HG02885 (cell line): Measurements from ENCODE around the gene MPZL1.

Source experiments
- ATAC-seq: cut with Tn5 transposase; IDR thresholded peaks from one replicate; pipeline ENCODE4 v1.9.1; 2021; ENCODE audit warnings: mild to moderate bottlenecking; ENCODE audit not compliant: unreplicated experiment, poor library complexity

MPZL1 gene

DNA sequence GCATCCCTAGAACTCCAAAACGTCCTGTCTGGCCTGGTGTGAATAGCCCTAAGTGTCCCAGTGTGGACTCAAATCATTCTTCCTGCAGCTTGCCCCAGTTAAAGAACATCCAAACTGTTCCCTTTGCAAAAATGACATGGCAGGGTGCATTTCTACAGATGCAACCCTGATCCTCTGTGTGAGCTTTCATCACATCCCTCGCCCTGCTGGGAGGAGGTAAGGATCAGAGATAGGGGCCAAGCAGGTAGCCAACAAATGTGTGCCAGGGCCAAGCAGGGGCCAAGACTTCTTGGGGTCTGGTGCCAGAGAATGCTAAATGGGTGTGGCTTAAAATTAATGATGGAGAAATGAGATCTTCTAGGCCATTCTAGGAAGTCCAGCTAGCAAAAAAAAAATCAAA, 27.1 kb upstream of the MPZL1 start:
- ATAC-seq: no peak

DNA sequence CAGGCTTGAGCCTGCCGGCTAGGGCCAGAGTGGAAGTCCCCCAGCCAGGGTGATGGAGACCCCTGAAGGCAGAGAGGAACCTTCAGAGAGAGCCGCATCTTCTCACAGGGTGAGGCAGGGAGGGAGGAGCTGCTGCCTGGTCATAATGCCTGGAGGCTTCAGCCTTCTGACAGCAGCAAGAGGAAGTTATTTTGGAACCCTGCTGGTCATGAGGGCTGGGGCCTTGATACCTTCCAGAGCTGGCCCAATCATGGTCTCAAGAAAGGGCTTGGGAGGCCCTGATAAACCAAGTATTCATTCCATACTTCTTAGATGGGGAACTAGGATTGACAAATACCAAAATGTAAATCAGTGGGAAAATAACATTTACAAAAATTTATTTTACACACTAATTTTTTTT, 26.6 kb upstream of the MPZL1 start:
- no peak for ATAC-seq

DNA sequence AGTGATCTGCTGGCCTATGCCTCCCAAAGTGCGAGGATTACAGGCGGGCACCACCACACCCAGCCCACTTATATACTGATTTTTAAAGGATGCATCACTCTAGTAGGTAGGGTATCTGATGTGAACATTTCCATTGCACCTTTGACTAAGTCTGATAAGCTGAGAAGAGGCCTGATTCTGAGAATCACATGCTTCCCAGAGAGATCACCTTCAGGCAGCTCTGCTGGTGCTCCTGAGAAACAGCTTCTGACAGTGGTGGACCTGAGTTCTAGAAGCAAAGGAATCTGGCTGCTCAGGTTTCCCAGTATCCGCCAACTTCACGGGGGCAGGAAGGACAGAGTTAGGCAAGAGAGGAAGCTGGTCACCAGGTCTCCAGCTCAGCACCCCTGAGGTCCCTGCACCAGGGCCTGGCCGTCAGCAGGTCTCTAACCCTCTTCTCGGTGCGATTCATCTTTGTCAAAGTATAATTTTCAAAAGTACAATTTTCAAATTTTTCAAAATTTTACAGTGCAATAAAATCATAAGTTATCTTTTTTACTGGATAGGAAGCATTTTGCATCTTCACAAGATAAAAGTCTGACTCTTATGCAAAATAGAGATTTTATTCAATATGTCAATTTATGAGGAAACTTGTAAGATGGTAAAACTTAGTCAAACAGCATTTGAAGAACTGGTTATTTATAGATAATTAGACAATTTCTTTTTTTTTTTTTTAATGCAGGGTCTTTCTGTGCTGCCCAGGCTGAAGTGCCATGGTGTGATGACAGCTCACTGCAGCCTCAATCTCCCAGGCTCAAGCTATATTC, 25.8 kb upstream of the MPZL1 start:
- no peak for ATAC-seq

DNA sequence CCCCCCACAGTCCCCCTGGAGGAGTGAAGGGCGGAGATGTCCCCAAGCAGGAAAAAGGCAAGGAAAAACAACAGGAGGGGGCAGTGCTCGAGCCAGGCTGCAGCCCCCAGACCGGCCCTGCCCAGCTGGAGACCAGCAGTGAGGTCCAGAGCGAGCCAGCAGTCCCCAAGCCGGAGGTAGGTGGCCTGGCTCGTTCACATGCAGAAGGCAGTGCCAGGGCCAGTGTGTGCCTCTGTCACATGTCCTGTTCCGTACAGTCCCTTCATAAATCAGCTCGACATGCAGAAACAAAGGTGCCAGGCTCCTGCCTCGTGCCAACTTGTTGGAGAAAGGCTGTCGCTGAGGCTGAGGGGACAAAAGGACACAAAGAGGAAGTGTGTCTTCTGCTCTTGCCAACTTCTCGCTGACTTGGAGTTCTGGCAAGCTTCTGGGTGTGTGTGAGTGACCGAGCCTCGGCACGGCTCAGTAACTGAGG, 24.1 kb upstream of the MPZL1 start:
- ATAC-seq: no peak

DNA sequence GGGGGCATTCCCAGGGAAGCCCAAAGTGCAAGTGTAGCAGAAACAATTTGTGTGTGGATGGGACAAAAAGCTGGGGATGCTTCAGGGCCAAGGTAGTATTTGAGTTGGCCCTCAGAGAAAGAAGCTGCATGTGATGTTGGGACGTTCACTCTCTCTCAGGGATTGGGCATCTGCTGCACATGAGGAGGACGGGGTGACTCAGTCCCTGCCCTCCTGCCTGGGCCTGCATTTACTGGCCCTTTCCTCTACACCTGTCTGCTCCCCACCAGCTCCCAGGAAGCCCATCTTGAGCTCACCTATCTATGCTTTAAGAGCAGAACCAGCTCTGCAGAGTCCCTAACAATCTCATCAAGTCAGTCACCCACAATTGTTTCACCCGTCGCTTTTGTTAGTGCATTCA, 23.5 kb upstream of the MPZL1 start:
- ATAC-seq: no peak

DNA sequence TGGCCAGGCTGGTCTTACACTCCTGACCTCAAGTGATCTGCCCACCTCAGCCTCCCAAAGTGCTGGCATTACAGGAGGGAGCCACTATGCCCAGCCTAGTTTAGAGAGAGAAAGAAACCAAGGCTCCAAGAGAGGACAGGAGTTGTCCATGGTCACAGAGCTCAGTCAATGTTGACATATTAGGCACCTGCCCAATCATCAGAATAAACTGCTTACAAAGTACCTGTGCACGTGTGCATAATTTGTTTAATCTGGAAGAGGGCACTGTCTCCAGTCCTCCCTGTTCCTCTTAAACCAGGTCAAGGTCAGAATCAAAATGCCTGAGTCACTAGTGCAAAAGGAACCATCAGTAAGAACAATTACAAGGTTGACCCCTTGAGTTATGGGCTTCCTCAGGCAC, 20.3 kb upstream of the MPZL1 start:
- ATAC-seq: no peak

DNA sequence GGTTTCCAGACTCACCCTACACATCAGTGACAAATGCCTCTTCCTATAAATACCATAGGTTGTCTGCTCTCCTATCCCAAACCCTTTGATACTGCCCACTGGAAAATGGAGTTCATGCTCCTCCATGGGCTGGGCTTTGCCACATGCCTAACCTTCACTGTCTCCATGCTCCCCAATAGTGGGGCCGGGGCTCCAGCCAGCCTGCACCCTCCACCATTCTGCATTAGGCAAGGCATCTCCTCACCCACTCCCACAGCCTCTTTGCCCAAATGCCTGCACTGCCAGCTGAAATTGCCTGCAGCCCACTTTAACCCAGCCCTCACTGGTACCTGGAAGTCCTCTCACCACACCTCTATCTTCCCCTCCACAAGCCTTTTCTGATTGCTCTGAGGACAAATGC, 18.2 kb upstream of the MPZL1 start:
- no peak for ATAC-seq

DNA sequence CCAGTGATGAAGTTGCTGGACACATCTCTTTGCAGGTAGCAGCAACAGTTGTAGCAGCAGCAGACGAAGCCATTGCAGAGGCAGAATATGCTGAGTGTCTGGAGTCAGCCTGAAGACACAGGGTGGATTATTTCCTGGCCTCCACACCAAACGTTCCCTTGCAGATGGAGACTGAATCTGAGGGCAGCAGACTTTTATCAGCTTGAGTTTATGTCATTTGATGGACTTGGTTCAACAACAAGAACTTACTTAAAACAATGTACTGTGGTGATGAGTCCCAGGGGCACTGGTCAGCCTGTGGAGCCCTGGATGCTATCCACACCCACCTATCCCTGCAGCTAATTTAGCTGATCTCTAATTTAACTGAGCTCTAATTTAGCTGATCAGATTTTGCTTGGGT, 17.1 kb upstream of the MPZL1 start:
- ATAC-seq: no peak

DNA sequence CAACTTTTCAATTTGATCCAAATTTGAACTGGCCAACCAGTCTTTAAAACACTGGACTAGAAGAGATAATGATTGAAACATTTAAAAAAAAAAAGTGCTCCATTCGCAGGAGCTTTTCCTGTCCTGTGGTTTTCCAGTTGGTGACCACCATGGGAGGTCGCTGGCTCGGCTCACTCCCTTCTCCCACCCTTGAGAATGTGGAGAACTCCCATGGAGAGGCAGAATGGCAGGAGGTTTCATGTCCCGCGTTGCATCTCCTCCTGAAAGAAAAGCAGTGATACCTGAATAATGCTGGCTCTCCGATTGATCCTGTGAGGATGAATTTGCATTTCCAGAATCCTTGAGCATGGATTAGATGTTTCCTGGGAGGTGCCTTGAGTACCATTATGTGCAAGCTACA, 16.5 kb upstream of the MPZL1 start:
- no peak for ATAC-seq

DNA sequence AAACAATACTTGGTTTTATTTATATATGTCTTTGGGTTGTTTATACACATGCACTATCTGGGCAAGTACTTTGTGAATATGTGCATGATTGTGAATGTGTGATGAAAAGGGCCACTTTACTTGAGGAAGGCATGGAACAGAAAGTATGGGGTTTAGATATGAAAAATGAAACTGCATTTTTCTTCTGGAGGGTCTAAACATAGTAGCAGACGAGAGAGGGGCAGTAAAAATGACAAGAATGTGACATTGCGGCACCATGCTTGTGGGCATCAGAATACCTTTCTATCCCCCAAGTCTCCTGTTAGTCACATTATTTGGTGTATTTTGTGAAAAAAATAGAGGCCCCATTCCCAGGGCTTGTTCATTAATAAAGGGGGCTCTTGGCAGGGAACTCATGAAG, 15.4 kb upstream of the MPZL1 start:
- no peak for ATAC-seq

DNA sequence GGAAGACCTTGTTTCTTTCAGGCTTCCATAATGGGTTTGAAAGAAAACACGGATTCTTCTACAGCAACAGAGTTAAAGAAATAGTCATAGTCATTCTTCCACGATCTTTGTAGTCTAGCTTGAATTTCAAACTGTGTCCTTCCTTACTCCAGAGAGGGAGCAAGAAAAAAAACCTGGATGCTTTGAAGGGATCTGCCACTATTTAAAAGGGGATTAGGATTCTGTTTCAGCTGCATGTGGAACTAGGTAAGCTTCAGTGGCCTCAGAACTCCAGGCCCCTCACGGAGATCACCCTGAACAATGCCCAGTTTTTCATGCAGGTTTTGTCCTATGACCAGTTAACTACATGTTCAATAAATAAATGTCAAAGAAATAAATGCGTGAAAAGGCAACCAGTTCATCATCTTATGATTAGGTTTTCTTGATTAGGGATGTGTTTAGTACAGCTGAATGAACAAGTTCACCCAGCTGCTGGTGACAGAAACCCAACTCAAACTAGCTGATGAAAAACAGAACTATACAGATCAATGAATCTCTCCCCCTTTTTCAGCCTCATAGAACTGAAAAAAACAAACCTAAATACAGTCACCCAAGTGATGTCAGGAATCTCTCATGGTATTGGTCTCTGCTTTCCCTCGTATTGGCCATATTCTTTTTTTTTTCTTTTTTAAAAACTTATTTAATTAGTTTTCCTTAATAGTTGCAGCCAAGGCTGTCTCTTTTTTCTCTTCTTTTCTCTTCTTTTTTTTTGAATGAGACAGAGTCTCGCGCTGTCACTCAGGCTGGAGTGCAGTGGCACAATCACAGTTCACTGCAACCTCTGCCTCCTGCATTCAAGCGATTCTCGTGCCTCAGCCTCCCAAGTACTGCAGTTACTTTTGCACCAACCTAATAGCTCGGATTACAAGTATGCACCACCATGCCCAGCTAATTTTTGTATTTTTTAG, 14.6 kb upstream of the MPZL1 start:
- peak; percentile 72 for ATAC-seq

DNA sequence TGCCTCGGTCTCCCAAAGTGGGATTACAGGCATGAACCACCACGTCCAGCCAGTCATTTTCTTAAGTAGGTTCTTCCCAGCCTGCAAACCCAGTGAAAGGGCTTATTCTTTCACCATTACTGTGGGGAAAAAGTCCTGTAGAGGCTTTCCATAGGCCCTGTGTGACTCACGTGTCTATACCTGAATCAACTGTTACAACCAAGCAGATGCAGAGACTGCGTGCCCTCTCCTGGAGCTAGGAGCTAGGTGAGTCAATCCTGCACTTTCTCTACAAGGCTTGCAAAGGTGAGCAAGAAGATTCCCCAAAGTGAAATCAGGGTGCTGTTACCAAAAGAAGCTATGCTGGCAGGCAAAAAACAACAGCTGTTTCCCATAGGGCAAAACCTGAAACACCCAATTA, 13.8 kb upstream of the MPZL1 start:
- ATAC-seq: no peak

DNA sequence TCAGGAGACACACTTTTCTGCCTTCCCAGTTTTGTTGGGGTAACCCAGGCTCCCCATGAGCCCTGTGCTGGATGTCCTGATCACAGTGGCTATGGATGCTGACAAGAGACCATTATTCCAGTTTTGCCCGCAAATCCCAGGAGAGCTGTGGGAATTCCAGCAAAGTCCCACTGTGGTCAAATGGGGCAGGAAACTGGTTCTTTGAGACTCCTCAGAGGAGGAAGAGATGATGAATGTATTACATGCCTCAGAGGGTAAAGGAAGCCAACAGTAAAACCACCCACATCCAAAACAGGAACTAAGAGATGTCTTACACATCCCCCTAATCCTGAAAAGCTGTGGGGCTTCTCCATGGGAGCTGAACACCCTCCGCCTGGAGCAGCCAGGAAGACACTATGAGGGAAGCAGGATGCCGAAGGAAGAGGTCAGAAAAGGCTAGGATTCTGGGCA, 12.8 kb upstream of the MPZL1 start:
- ATAC-seq: no peak

DNA sequence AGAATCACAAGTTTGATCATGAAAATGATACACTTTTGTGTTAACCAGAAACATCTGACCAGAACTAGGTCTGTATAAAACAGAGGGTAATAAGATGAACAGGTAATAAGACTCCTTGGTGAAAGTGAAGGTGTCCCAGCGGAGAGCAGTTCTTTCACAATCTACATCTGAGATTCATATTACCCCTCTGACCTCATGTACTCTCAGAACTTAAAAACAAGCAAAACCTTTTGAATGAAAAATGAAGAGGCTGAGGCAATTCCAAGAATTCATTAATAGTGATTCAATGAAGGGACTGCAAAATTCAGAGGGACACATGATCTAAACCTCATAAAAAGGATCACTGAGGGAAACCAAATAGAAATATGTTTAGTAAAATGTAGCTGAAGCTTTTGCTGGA, 10.9 kb upstream of the MPZL1 start:
- ATAC-seq: no peak

DNA sequence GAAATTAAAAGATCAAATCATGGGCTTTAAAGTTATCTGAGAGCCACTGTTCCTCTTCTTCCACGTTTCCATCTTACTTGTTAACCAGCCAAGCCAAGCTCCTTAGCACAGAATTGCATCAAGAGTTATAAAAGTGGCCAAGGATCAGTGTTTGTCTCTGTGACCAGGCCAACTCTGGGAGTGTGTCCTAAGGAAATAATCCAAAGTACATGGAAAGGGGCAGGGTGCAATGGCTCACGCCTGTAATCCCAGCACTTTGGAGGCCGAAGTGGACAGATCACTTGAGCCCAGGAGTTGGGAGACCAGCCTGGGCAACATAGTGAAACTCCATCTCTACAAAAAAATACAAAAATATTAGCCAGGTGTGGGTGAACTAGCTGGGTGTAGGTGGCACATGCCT, 10.0 kb upstream of the MPZL1 start:
- ATAC-seq: no peak

DNA sequence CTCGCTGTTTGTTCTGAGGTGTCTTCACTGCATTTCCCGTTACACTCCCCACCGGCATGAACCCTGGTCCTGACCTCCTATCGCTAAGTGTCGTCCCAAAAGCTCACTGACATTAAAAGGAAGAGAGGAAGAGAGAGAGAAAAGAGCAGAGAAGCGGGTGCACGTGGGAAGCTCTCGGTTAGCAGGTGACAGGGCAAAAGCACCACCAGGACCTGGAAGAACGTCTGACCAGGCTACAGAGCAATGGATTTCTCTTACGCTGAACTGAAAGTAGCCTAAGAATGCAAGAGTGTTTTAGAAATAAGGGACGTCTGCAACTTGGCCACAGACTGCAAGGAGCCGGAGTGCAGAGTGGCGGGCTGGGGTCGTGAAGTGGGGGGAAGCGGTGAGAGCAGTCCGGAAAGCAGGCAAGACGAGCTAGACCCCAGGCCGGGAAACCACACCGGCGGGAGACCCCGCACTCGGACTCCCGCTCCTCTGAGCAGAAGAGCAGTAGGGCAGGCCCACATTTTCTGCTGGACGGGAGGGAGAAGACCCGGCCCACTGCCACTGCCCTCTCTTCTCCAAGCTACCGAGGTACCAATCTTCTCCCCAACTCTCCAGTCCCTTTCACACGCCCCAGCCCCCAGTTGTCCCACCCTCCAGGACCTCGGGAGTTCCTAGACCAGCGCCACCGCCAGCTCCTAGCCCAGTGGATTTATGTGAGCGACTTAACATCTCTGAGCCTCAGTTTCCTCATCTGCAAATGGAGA, 8.3 kb upstream of the MPZL1 start:
- no peak for ATAC-seq

DNA sequence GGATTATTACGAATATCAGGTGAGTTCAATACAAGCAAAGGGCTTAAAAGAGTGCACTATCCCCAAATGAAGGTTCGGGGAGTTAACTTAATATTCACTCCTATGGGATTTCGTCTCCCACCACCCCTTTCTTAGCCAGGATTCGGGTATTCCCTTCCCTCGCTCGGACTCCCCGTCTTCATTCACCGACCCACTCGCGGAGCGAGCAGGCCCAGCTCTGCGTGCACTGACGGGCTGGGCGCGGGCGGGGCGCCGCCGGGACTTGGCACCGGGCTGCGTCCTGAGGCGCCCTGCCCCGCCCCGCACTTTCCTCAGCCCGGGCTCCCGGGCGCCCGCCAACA, 7.7 kb upstream of the MPZL1 start:
- ATAC-seq: peak; percentile 65

DNA sequence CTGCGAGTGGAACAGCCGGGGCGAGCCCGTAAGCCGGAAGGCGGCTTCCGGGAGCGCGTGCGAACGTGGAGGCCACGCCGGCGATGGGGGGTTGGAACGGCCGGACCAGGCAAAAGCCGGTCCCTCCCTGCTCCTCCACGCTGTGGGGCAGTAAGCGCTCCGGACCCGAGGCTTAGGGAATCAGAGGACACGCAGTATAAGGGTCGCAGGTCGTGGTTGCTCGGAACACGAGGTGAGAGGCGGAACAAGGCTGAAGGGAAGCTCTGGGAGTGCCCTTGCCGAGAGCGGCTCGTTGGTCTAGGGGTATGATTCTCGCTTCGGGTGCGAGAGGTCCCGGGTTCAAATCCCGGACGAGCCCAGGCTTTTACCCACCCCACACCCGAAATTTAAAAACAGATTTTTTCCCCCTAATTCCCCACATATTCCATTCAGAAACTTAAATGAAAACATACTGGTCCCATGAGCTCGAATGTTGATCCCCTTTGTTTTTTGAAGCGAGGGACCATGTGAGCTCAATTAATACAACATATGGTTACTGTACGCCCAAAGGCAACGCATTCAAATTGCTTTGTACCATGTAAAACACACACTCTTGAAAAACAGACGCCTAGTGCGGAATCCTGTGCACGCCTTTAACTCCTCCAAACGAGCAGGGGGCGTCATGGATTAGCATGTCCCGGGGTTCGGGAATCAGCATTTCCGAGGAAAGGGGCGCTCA, 7.2 kb upstream of the MPZL1 start:
- peak; percentile 59 for ATAC-seq

DNA sequence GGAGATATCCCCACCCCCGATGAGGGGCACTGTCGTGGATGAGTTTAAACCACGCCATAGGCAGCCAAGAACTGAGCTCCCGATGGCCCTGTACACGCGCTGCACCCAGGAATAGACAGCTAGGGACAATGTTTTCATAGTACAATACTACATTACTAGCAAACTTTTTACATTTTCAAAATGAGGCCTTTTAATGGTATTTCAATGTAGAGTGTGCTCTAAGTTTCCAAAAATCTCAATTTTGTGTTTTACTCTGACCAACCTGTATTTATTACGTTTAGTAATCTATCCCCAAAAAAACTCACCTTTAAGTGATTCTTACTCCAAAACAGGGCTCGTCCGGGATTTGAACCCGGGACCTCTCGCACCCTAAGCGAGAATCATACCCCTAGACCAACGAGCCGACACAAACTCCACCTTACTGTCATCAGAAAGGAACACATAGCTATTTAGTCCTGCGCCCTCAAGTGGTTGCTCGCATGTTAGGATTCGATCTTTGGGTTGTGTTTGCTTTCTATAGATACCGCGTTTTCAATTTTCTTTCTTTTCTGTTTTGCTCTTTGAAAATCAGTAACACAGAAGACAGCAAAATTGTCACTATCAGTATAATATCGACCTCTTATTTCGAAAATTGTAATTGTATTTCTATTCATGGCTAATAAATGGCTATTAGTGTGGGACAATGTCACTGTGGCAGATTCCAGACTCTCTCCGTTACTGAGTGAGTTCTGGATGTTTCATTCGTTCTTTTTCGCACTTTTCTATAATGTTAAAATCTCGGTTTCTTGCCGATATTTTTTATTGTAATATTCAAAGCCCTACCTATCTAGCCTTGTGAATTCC, 6.4 kb upstream of the MPZL1 start:
- ATAC-seq: peak; percentile 42

DNA sequence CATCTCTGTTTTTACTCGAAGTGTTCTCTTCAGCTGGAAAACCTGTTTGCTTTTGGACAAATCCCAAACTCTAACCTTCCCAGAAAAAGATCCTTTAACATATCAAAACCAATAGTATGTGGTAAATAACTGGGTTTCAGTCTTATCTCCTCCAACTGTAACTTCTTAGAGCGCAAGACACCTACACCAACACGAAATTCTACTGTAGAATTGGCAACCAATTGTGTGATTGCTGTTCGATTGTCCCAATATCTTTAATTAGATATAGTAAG, 5.8 kb upstream of the MPZL1 start:
- ATAC-seq: no peak
